GM23338 (cell line): ENCODE results near the gene ZNF236.

ENCODE experiments used
- EZH2phosphoT487 ChIP-seq: fragments of 200-600 bp; sonication (generic); IDR thresholded peaks from one replicate; pipeline ENCODE4 v1.8.1; 2018; ENCODE audit warnings: antibody characterized with exemption; ENCODE audit not compliant: unreplicated experiment
- POLR2AphosphoS5 ChIP-seq: IDR thresholded peaks from 2 replicates; pipeline ENCODE4 v1.6.1; 2016; ENCODE audit warnings: antibody characterized with exemption, low read depth
- ZNF331 ChIP-seq: fragments of 250-450 bp; sonication (Bioruptor Pico); IDR thresholded peaks from 2 replicates; pipeline ENCODE4 v1.5.0; 2020; ENCODE audit warnings: low read depth, mild to moderate bottlenecking, moderate library complexity
- TF ChIP-seq, protein P1 (sequence below), 2 experiments: fragments of 200-600 bp in 1 of 2; sonication (generic) in 1 of 2; conservative IDR thresholded peaks; 2 replicates each; pipeline versions ENCODE4 v1.5.1 to v1.6.1; 2016 to 2017; ENCODE audit warnings: antibody characterized with exemption in 2 of 2, low read depth in 2 of 2, mild to moderate bottlenecking in 2 of 2, moderate library complexity in 1 of 2

DNA sequence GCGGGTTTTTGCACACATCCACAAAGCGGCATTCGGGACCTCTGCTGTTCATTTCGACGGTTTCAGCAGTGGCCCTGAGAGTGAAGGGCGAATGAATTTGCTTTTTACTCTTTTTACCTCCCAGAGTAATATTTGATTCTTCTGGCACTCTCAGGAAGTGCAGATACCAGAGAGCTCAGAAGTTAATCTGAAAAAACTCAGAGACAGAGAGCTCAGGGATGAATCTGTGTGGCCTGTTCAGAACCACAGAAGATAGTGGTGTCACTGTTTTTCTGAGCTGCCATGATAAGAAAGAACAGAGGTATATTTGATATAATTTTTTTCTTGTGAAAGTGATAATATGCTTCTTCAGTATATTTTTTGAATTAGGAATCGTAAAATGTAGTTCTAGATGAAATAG, 181.0 kb downstream of the ZNF236 start:
- TF ChIP-seq, protein P1, sequence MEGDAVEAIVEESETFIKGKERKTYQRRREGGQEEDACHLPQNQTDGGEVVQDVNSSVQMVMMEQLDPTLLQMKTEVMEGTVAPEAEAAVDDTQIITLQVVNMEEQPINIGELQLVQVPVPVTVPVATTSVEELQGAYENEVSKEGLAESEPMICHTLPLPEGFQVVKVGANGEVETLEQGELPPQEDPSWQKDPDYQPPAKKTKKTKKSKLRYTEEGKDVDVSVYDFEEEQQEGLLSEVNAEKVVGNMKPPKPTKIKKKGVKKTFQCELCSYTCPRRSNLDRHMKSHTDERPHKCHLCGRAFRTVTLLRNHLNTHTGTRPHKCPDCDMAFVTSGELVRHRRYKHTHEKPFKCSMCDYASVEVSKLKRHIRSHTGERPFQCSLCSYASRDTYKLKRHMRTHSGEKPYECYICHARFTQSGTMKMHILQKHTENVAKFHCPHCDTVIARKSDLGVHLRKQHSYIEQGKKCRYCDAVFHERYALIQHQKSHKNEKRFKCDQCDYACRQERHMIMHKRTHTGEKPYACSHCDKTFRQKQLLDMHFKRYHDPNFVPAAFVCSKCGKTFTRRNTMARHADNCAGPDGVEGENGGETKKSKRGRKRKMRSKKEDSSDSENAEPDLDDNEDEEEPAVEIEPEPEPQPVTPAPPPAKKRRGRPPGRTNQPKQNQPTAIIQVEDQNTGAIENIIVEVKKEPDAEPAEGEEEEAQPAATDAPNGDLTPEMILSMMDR (conservative IDR thresholded peaks at IDR 0.05; ENCODE audit: low read depth in 2 of 2): no peak
- no peak for TF ChIP-seq POLR2AphosphoS5
- no peak for TF ChIP-seq ZNF331 (CRISPR knock-in tag)
- TF ChIP-seq EZH2phosphoT487: no peak
